Left lung (tissue), 10 donors: ENCODE measurements around the gene JAM2. TPM values are rescaled to one million over a fixed set of nuclear protein-coding genes. Genes with fewer than 3 reads are reported as not detected.
"Not testable (repeated sequence)": the region's sequence is repeated elsewhere in the genome, so short reads cannot be mapped to it uniquely, and the experiment has no call there.

ENCODE experiments used
- ATAC-seq: fragments of 200-7000 bp; cut with Tn5 transposase; one replicate; pipeline ENCODE4 v1.9.1; 2020; ENCODE audit warnings: moderate library complexity
- DNase-seq, 4 donors: peaks; one replicate each; pipeline ENCODE4 v3.0.0-alpha.2; 2013 to 2020
- H3K27ac ChIP-seq, 2 donors: fragments of 200-600 bp; sonication (generic) in 1 of 2; one replicate each; pipeline versions ENCODE4 v1.5.0 to v1.8.0; 2020 to 2021
- H3K27me3 ChIP-seq, 2 donors: fragments of 200-600 bp; sonication (generic) in 1 of 2; one replicate each; pipeline versions ENCODE4 v1.5.0 to v1.8.0; 2020 to 2021
- H3K36me3 ChIP-seq, 2 donors: fragments of 200-600 bp; sonication (generic) in 1 of 2; one replicate each; pipeline versions ENCODE4 v1.5.0 to v1.8.0; 2020 to 2021
- H3K4me1 ChIP-seq, 2 donors: fragments of 200-600 bp; one replicate each; pipeline ENCODE4 v1.8.0; 2021
- H3K4me3 ChIP-seq, 2 donors: fragments of 200-600 bp; sonication (generic) in 1 of 2; one replicate each; pipeline versions ENCODE4 v1.5.0 to v1.8.0; 2020 to 2021; ENCODE audit warnings: mild to moderate bottlenecking in 1 of 2
- H3K9me3 ChIP-seq, 2 donors: fragments of 200-600 bp; sonication (generic) in 1 of 2; one replicate each; pipeline versions ENCODE4 v1.5.0 to v1.8.0; 2020 to 2021
- intact Hi-C, 2 donors: fragments of 100-400 bp; cut with DNase I; formaldehyde crosslinking; loops; one replicate each; pipeline versions ENCODE4 v1.11.2 to v1.14.2; 2022
- polyA plus RNA-seq, 6 donors: library from polyadenylated mRNA; unstranded; fragments of 120-200 nt; gene quantifications; one replicate each; pipeline ENCODE4 v1.2.1, GENCODE V29; 2013; ENCODE audit not compliant: insufficient read length in 6 of 6
- total RNA-seq, 2 donors: library from RNA; stranded (reverse); fragmentation: NEBNext Ultra II Directional; extraction: Animal tissue kit (Norgen Biotek cat#: 25700); gene quantifications; one replicate each; pipeline ENCODE4 v1.2.1, GENCODE V29; 2021
- TF ChIP-seq, protein P1 (sequence below), 2 donors: fragments of 200-600 bp; sonication (generic) in 1 of 2; IDR thresholded peaks; one replicate each; pipeline versions ENCODE4 v1.5.0 to v1.8.0; 2021; ENCODE audit warnings: antibody characterized with exemption in 2 of 2
- donor health status: DM: no; HTN: yes; CAD: no.
- donor health status: DM: no; HTN: no; CAD: no.

JAM2 gene
- total and polyA plus RNA-seq, 8 donors: 14.1 to 42.6 (median 34.2) TPM

DNA sequence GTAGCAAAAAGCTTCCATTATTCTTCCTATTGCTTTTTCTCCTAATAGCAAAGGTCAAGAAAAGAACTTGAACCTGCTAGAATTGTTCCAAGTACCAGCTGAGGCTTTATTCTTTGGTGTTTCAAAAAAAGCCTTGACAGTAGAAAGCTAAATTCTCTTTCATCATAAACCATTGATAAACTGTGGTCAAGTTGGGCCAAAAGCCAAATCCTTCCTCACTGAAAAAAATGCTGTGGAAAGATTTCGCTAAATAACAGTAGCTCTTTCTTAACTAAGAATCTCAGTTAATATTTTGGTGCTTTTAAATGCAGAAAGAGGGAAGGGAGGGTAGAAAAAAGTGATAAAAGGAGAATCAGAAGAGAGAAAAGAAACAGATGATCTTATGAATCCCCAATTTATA, 14.0 kb upstream of the JAM2 start:
- TF ChIP-seq, protein P1, sequence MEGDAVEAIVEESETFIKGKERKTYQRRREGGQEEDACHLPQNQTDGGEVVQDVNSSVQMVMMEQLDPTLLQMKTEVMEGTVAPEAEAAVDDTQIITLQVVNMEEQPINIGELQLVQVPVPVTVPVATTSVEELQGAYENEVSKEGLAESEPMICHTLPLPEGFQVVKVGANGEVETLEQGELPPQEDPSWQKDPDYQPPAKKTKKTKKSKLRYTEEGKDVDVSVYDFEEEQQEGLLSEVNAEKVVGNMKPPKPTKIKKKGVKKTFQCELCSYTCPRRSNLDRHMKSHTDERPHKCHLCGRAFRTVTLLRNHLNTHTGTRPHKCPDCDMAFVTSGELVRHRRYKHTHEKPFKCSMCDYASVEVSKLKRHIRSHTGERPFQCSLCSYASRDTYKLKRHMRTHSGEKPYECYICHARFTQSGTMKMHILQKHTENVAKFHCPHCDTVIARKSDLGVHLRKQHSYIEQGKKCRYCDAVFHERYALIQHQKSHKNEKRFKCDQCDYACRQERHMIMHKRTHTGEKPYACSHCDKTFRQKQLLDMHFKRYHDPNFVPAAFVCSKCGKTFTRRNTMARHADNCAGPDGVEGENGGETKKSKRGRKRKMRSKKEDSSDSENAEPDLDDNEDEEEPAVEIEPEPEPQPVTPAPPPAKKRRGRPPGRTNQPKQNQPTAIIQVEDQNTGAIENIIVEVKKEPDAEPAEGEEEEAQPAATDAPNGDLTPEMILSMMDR (IDR thresholded peaks at IDR 0.05): no peak
- Histone ChIP-seq H3K27ac (no peak overlapping the region), H3K4me3 (no peak overlapping the region), H3K36me3 (no peaks in the 10 kb centered on the region), H3K4me1 (no peaks in the 10 kb centered on the region), H3K27me3 (no peaks in the 10 kb centered on the region), H3K9me3 (no peaks in the 10 kb centered on the region)
- no peak for DNase-seq
- ATAC-seq: no peak
- intact Hi-C loops: no loop called here

GRCh38 chr21:25625776-25626555, 13.1 kb upstream of the JAM2 start:
- H3K9me3 ChIP-seq, intact Hi-C loops, DNase-seq, H3K36me3 ChIP-seq, H3K27me3 ChIP-seq, ATAC-seq, H3K4me3 ChIP-seq, H3K4me1 ChIP-seq: not testable (repeated sequence)
- H3K27ac ChIP-seq: peak overlapping the region in 1 of 2 donors; percentile 42

DNA sequence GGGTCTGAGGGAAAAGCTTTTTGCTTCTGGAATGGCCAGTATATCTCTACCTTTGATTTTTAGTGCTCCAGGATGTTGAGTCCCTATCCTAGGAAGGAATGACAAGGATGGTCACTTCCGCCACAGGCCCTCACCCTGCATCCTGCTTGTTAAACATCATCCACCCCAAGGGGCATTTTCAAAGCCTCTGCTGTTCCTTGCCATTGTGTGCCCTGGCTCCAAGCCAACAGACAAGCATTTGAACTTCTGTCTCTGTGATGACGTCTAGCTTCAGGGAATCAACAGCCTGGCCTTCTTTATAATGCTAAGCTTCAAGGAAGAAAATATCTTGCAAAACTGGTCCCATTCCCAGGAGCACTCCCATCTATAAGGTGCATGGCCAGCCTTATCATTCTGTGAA, 12.3 kb upstream of the JAM2 start:
- Histone ChIP-seq H3K36me3 (no peaks in the 10 kb centered on the region), H3K27ac (peak overlapping the region in 1 of 2 donors; percentile 42), H3K4me3 (no peak overlapping the region), H3K27me3 (no peaks in the 10 kb centered on the region), H3K9me3 (no peaks in the 10 kb centered on the region), H3K4me1 (no peaks in the 10 kb centered on the region)
- intact Hi-C loops: no loop called here
- peak in 1 of 4 donors; percentile 24 for DNase-seq
- TF ChIP-seq, protein P1 (IDR thresholded peaks at IDR 0.05): no peak
- ATAC-seq: no peak

DNA sequence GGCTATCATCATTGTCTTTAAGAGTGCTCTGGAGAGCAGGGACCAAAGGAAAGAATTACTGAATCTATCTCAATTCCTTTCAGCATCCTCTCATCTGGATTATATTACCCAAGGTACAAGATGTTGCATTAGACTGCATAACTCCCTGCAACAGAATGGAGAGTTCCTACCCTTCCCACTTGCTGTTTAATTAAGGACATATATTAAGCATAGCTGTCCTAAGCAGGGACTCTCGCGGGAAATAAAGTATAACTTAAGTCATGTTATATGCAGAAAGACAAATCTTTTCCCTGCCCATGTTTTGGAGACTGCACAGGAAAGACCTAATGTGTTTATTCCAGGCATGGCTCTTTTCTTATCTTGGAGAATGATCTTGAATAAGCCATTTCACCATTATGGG, 6.8 kb upstream of the JAM2 start:
- no peaks in the 10 kb centered on the region for H3K9me3 ChIP-seq
- H3K27ac ChIP-seq: no peak overlapping the region
- H3K4me1 ChIP-seq: no peaks in the 10 kb centered on the region
- TF ChIP-seq, protein P1 (IDR thresholded peaks at IDR 0.05): no peak
- H3K27me3 ChIP-seq: no peaks in the 10 kb centered on the region
- ATAC-seq (no peak), DNase-seq (no peak)
- H3K36me3 ChIP-seq: no peaks in the 10 kb centered on the region
- no peak overlapping the region for H3K4me3 ChIP-seq
- intact Hi-C loops: no loop called here

DNA sequence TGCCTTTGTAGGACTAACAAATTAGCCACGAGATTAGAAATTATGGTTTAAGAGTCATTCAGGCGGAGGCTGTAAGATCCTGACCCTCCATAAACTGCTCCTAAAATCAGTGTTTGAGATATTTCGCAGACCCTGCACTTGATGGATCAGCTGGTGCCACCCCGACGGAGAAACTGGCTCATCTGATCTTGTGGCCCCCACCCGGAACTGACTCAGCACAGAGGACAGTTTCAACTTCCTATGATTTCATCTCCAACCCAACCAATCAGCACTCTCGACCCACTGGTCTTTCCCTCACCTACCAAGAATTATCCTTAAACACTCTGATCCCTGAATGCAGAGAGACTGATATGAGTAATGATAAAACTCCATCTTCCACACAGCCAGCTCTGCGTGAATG, 3.7 kb upstream of the JAM2 start:
- no peak overlapping the region for H3K4me3 ChIP-seq
- H3K27me3 ChIP-seq: peaks cover 0 to 29% of the 10 kb centered on the region in 2 donors
- DNase-seq (no peak), ATAC-seq (no peak)
- H3K4me1 ChIP-seq: peaks cover 10 to 20% of the 10 kb centered on the region in 2 donors
- no peak overlapping the region for H3K27ac ChIP-seq
- H3K9me3 ChIP-seq: no peaks in the 10 kb centered on the region
- no peaks in the 10 kb centered on the region for H3K36me3 ChIP-seq
- TF ChIP-seq, protein P1 (IDR thresholded peaks at IDR 0.05): no peak
- intact Hi-C loops: no loop called here

- DNase-seq (no peak), ATAC-seq (no peak)
- TF ChIP-seq, protein P1 (IDR thresholded peaks at IDR 0.05): no peak
- no peaks in the 10 kb centered on the region for H3K36me3 ChIP-seq
- H3K27ac ChIP-seq: no peak overlapping the region
- peaks cover 0 to 38% of the 10 kb centered on the region in 2 donors for H3K27me3 ChIP-seq
- H3K4me3 ChIP-seq: no peak overlapping the region
- intact Hi-C loops: no loop called here
- H3K9me3 ChIP-seq: no peaks in the 10 kb centered on the region
- peaks cover 10 to 23% of the 10 kb centered on the region in 2 donors for H3K4me1 ChIP-seq
These were observed 2.3 kb upstream of the JAM2 start for GRCh38 chr21:25636727-25637126.
